Mucosa of descending colon (tissue), 3 donors: Measurements from ENCODE around the gene DPH2. TPM values are rescaled to one million over a fixed set of nuclear protein-coding genes. Genes with fewer than 3 reads are reported as not detected.

ENCODE experiments used
- ATAC-seq: fragments of 200-7000 bp; cut with Tn5 transposase; one replicate; pipeline ENCODE4 v1.9.1; 2020; ENCODE audit warnings: mild to moderate bottlenecking, moderate library complexity
- DNase-seq, 3 donors: peaks; one replicate each; pipeline ENCODE4 v3.0.0-alpha.2; 2020
- H3K36me3 ChIP-seq: fragments of 200-600 bp; one replicate; pipeline ENCODE4 v1.8.0; 2021; ENCODE audit warnings: low read depth, mild to moderate bottlenecking
- H3K4me1 ChIP-seq: fragments of 200-600 bp; one replicate; pipeline ENCODE4 v1.8.0; 2021; ENCODE audit warnings: low read depth, mild to moderate bottlenecking
- H3K4me3 ChIP-seq: fragments of 200-600 bp; one replicate; pipeline ENCODE4 v1.8.0; 2021; ENCODE audit warnings: mild to moderate bottlenecking
- H3K9me3 ChIP-seq: fragments of 200-600 bp; one replicate; pipeline ENCODE4 v1.8.0; 2021; ENCODE audit warnings: mild to moderate bottlenecking
- intact Hi-C, 2 donors: fragments of 100-400 bp; cut with DNase I in 1 of 2; cut with micrococcal nuclease in 1 of 2; formaldehyde crosslinking; loops; one replicate each; pipeline versions ENCODE4 v1.11.0 to v1.11.1; 2022; cut with DNase I, micrococcal nuclease
- total RNA-seq, 3 donors: library from RNA; stranded (reverse); fragmentation: NEBNext Ultra II Directional in 2 of 3; extraction: Animal tissue kit (Norgen Biotek cat#: 25700) in 2 of 3; gene quantifications; one replicate each; pipeline versions ENCODE4 v1.2.1 to v1.2.4, GENCODE V29; 2021 to 2023
- TF ChIP-seq, protein P1 (sequence below): fragments of 200-600 bp; IDR thresholded peaks from one replicate; pipeline ENCODE4 v1.8.0; 2022; ENCODE audit warnings: antibody characterized with exemption, mild to moderate bottlenecking
- donor health status: DM: no; HTN: no; CAD: no; lungs with moderate emphysema.
- donor health status: DM: no; HTN: no; CAD: no.
- donor health status: DM: no; HTN: yes; CAD: no.

Gene DPH2
- total RNA-seq, 3 donors from 2014 or later: 16.5 to 23.3 (median 17.9) TPM

DNA sequence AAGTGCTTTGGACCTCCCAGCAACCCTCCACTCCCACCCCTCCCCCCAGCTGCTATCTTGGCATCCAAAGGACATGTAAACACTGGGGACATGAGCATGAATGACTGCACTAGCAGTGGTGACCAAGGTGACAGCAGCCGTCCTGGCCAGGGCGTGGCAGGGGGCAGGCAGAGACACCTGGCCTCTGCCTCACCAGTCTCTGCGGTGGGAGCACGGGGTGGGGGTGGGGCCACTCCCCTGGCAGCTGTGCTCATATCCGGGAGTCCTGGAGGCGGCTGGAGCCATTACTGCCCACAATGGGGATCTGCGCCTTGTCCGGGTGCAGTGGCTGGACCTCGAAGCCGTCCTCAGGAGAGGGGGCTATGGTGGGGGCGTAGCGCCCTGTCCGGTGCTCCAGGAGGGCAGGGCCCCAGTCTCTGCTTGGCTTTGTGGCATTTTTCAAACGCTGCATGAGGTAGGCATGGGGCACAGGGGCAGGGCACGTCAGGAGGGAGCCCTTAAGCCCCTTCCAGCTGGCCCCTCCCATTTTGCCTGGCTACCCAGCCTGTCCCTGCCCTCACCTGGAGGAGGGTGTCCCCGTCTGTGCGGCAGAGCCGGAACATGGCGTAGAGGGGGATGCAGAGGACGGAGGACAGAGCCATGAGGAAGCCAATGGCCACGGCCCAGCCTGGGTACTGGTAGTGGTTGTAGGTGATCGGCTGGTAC is 27.6 kb downstream of the DPH2 start:
- Histone ChIP-seq H3K9me3 (no peaks in the 10 kb centered on the region), H3K4me3 (no peak overlapping the region), H3K36me3 (no peaks in the 10 kb centered on the region), H3K4me1 (peaks cover 9% of the 10 kb centered on the region)
- peak; percentile 53 to 80 (median 69) for DNase-seq
- intact Hi-C loops: no loop called here
- TF ChIP-seq, protein P1, sequence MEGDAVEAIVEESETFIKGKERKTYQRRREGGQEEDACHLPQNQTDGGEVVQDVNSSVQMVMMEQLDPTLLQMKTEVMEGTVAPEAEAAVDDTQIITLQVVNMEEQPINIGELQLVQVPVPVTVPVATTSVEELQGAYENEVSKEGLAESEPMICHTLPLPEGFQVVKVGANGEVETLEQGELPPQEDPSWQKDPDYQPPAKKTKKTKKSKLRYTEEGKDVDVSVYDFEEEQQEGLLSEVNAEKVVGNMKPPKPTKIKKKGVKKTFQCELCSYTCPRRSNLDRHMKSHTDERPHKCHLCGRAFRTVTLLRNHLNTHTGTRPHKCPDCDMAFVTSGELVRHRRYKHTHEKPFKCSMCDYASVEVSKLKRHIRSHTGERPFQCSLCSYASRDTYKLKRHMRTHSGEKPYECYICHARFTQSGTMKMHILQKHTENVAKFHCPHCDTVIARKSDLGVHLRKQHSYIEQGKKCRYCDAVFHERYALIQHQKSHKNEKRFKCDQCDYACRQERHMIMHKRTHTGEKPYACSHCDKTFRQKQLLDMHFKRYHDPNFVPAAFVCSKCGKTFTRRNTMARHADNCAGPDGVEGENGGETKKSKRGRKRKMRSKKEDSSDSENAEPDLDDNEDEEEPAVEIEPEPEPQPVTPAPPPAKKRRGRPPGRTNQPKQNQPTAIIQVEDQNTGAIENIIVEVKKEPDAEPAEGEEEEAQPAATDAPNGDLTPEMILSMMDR: no peak
- ATAC-seq: peak; percentile 80

DNA sequence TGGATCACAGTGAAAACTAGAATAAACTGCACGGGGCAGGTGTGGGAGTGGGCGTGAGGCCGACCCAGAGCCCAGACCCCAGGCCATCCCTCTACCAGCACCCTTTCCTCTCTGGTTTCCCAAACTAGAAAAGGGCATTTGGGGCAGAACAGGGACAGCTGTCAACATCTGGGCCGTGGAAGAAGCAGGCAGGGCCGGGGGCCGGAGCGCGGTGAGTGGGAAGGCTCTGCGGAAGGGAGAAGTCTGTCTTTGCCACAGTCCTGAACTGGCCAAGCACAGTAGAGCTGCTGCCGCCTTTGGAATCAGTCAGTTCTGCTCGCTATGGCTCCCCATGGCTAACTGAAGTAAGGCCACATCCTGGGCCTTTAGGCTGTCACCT is 28.2 kb downstream of the DPH2 start:
- TF ChIP-seq, protein P1: no peak
- no peak for ATAC-seq
- intact Hi-C loops: no loop called here
- Histone ChIP-seq H3K36me3 (no peaks in the 10 kb centered on the region), H3K4me1 (peaks cover 9% of the 10 kb centered on the region), H3K4me3 (no peak overlapping the region), H3K9me3 (no peaks in the 10 kb centered on the region)
- no peak for DNase-seq

DNA sequence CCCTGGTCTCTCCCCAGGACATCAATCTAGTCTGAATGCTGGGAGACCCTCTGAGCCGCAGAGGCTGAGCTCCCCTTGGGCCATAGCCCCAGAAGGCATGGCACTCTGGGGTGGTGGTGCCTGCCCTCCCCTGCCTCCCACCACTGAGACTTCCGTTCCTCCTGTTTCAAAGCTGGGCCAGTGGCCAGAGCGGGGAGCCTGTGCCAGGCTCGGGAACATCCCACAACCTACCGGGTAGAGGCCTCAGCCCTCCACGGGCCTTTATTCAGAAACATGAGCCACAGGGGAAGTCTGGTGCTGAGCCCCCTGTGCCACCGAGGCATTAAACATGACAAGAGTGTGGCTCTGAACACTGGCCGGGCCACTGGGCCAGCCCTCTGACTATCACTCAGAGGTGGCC is 29.6 kb downstream of the DPH2 start:
- TF ChIP-seq, protein P1: no peak
- DNase-seq (no peak), ATAC-seq (no peak)
- no peaks in the 10 kb centered on the region for H3K9me3 ChIP-seq
- intact Hi-C loops: no loop called here
- H3K4me3 ChIP-seq: no peak overlapping the region
- peaks cover 9% of the 10 kb centered on the region for H3K4me1 ChIP-seq
- no peaks in the 10 kb centered on the region for H3K36me3 ChIP-seq

DNA sequence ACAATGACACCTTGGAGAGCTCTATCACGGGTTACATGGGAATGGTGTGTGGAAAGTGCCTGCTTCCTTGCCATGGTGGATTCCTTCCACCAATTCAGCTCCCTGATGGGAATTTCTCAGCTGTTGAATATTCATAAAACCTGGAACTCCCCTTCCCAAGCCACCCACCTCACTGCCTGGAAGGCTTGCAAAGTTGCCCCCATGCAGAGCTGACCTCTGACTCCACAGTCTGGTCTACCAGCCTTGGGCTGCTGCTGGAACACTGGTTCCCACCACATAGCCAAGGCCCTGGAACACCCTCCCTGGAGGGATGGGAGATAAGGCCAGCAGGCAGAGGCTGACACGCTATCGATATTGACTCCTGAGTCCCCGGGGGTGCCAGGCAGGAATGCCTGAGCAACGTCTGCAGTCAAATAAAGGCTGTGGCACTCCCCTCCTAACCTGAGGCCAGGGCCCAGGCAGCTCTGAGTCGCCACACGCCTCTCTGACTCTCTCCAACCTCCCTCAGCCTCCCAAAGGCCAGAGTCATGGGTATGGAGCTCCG is 30.4 kb downstream of the DPH2 start:
- TF ChIP-seq, protein P1: no peak
- intact Hi-C loops: no loop called here
- H3K4me3 ChIP-seq: no peak overlapping the region
- no peaks in the 10 kb centered on the region for H3K36me3 ChIP-seq
- H3K4me1 ChIP-seq: peaks cover 9% of the 10 kb centered on the region
- no peaks in the 10 kb centered on the region for H3K9me3 ChIP-seq
- ATAC-seq: no peak
- DNase-seq: no peak

DNA sequence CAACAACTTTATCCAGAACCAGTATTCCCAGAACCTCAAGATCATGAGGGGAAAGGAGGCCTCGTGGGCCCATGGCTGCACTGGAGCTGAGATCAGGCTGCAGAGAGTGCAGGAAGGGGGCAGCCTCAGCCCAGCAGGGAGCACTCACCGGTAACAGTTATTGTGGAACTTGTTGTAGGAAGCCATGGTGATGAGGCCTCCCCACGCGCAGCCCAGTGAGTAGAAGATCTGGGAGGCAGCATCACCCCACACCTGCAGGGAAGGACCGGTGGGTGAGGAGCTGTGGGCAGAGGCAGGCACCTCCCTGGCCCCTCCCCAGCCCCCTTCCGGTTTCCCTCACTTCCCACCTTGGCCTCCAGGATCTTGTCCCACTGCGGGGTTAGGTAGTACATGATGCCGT is 32.4 kb downstream of the DPH2 start:
- Histone ChIP-seq H3K4me3 (no peak overlapping the region), H3K36me3 (no peaks in the 10 kb centered on the region), H3K9me3 (no peaks in the 10 kb centered on the region), H3K4me1 (peaks cover 11% of the 10 kb centered on the region)
- intact Hi-C loops: no loop called here
- DNase-seq (no peak), ATAC-seq (no peak)
- TF ChIP-seq, protein P1: no peak
